NCI-H524 treated with DMSO at 0.1 percent for 48 hours (cell line): ENCODE data around the gene VAPA.

Experiments used
- DNase-seq: peaks from one replicate; lab custom pipeline; 2025; lab: John Stamatoyannopoulos, UW

VAPA gene

GRCh38 chr18:9914584-9915290 is 921 bp downstream of the VAPA start:
- DNase-seq: no peak

- DNase-seq: no peak
Measured at GRCh38 chr18:9915291-9916076, 1.7 kb downstream of the VAPA start.

- no peak for DNase-seq
Measured at GRCh38 chr18:9916077-9916639, 2.3 kb downstream of the VAPA start.

GRCh38 chr18:9916808-9917207 is 3.0 kb downstream of the VAPA start:
- DNase-seq: no peak

GRCh38 chr18:9918016-9918680 is 4.3 kb downstream of the VAPA start:
- no peak for DNase-seq

GRCh38 chr18:9919564-9920232 is 5.9 kb downstream of the VAPA start:
- no peak for DNase-seq

- DNase-seq: no peak
Measured at GRCh38 chr18:9922592-9923311, 8.9 kb downstream of the VAPA start.

GRCh38 chr18:9924371-9924943 is 10.6 kb downstream of the VAPA start:
- no peak for DNase-seq

GRCh38 chr18:9925369-9925768 is 11.6 kb downstream of the VAPA start:
- no peak for DNase-seq

- DNase-seq: no peak
Measured at GRCh38 chr18:9925795-9926194, 12.0 kb downstream of the VAPA start.

GRCh38 chr18:9926223-9926894 is 12.5 kb downstream of the VAPA start:
- no peak for DNase-seq

- DNase-seq: no peak
Measured at GRCh38 chr18:9926977-9927376, 13.2 kb downstream of the VAPA start.

- DNase-seq: no peak
Measured at GRCh38 chr18:9927392-9928063, 13.7 kb downstream of the VAPA start.

- no peak for DNase-seq
Measured at GRCh38 chr18:9928646-9929259, 14.9 kb downstream of the VAPA start.

- no peak for DNase-seq
Measured at GRCh38 chr18:9930299-9930884, 16.6 kb downstream of the VAPA start.

- DNase-seq: no peak
Measured at GRCh38 chr18:9931146-9931545, 17.3 kb downstream of the VAPA start.

- no peak for DNase-seq
Measured at GRCh38 chr18:9931678-9932077, 17.9 kb downstream of the VAPA start.

- no peak for DNase-seq
Measured at GRCh38 chr18:9933865-9934264, 20.0 kb downstream of the VAPA start.

- DNase-seq: no peak
Measured at GRCh38 chr18:9934274-9934673, 20.5 kb downstream of the VAPA start.
